GM18502 (cell line): ENCODE results near the gene NF1.

Experiments
- ATAC-seq: cut with Tn5 transposase; IDR thresholded peaks from one replicate; pipeline ENCODE4 v1.9.1; 2021; ENCODE audit warnings: mild to moderate bottlenecking; ENCODE audit not compliant: unreplicated experiment, poor library complexity

Gene NF1

DNA sequence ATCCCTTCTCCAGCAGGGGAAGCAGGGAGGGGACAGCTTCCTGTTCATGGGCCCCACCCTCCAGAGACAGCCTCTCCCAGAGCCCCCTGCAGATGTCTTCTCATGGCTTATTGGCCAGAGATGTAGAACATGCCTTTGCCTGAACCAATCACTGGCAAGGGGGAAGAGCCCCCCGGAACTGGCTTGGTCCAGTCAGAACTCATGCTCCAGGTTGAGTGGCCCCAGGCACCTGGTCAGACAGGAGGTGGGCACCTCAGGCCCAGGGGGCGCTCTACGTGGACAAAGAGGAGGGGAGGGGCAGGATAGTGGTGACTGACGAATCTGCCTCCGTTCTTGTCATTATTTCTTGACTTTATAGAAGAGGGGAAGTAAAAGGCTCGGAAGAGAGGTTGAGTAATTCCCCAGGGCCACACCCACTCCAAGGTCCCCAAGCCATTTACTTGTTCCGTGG is 320.3 kb downstream of the NF1 start:
- ATAC-seq, result no peak

DNA sequence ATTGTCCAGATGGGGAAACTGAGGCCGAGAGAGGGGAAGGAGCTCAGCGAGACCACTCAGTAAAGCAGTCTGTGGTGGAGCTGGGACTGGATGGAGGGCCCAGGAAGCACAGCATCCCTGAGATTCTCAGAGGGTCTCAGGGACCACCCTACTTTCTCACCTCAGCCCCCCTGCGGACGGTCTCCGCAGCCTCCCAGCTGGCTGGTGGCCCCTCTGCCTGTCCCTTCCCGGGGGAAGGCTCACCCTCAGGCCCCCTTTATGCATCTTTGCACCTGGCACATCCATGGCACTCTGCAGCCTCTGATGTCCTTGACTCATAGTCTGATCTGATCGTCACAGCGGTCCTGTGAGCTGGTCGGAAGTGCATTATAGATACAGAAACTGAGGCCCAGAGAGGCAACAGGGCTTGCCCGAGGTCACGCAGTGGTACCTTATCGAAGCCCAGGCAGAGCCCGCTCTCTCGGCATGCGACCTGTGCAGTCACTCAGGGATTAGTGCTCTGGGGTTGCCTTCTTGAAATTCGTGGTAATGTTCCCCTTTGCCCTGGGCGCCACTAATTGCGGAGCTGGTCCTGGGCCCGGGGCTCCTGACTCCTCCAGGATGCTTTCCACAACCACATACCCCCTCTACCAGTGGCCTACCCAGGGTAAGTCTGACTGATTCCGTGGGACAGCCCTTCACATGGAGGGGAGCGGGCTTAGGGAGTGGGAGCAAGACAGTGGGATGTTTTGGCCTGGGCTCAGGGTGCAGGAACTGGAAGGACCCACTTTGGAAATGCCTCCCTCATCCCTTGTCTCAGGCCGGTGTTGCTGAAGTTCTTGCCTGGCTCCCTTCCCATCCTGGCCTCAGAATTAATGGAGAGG is 321.1 kb downstream of the NF1 start:
- no peak for ATAC-seq

DNA sequence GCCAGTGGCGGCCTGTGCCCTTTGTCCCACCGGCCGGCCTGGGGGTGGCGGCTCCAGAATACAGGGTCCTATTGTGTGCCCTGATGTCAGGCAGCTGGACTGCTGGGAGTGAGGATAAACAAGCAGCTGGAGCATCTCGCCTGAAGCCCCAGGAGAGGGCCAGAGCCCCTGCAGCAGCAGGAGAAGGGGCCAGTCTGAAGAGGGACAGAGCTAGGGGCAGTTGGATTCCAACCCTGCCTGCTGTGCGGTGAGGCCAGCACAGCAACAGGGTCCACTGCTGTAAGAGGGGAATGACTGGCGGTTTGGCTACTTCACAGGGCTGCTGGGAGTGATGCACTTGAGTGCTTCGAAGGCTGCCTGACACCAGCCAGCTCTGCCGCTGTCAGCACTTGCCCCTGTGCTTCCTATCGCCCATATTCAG is 321.7 kb downstream of the NF1 start:
- no peak for ATAC-seq

GRCh38 chr17:31417051-31417792 is 322.4 kb downstream of the NF1 start:
- no peak for ATAC-seq

- no peak for ATAC-seq
Observed at GRCh38 chr17:31418773-31419350, 324.1 kb downstream of the NF1 start.

- ATAC-seq, result no peak
Observed at GRCh38 chr17:31422443-31422842, 327.7 kb downstream of the NF1 start.

DNA sequence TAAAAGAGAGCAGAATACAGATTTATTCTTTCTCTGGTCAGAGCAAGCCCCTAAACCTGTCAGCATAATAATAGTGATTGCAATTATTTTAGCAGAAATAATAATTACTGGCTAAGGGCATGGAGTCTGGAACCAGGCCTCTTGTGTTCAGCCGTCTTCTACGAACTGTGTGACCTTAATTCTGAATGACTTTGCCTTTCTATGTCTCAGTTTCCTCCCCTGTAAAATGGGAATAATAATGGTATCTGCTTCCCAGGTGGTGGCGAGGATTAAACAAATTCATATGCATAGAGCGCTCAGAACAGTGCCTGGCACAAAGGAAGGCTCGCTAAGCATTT is 330.1 kb downstream of the NF1 start:
- no peak for ATAC-seq

- no peak for ATAC-seq
Observed at GRCh38 chr17:31425282-31426040, 330.7 kb downstream of the NF1 start.
